HG03196 (cell line): Measurements from ENCODE around the gene FOXJ3.

ENCODE experiments used
- ATAC-seq: cut with Tn5 transposase; IDR thresholded peaks from one replicate; pipeline ENCODE4 v1.9.1; 2021; ENCODE audit not compliant: unreplicated experiment

Gene FOXJ3

GRCh38 chr1:42170779-42171621 is 164.0 kb downstream of the FOXJ3 start:
- no peak for ATAC-seq

GRCh38 chr1:42168763-42169162 is 166.3 kb downstream of the FOXJ3 start:
- ATAC-seq: no peak

DNA sequence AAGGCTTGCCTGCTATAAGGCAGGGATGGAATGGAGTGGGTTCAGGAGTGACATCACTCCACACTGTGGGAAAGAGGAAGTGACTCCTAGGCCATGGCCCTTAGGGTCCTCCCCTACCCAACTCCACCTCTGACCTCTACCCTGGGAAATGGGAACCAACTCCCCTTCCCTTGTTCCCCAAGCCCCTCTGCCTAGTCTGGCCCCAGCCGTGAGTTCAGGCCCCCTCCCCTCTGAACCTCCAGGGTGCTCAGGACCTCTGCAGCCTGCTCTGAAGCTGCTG is 166.7 kb downstream of the FOXJ3 start:
- no peak for ATAC-seq

GRCh38 chr1:42167611-42168390 is 167.2 kb downstream of the FOXJ3 start:
- no peak for ATAC-seq

- ATAC-seq: no peak
Observed at GRCh38 chr1:42165511-42166210, 169.4 kb downstream of the FOXJ3 start.

DNA sequence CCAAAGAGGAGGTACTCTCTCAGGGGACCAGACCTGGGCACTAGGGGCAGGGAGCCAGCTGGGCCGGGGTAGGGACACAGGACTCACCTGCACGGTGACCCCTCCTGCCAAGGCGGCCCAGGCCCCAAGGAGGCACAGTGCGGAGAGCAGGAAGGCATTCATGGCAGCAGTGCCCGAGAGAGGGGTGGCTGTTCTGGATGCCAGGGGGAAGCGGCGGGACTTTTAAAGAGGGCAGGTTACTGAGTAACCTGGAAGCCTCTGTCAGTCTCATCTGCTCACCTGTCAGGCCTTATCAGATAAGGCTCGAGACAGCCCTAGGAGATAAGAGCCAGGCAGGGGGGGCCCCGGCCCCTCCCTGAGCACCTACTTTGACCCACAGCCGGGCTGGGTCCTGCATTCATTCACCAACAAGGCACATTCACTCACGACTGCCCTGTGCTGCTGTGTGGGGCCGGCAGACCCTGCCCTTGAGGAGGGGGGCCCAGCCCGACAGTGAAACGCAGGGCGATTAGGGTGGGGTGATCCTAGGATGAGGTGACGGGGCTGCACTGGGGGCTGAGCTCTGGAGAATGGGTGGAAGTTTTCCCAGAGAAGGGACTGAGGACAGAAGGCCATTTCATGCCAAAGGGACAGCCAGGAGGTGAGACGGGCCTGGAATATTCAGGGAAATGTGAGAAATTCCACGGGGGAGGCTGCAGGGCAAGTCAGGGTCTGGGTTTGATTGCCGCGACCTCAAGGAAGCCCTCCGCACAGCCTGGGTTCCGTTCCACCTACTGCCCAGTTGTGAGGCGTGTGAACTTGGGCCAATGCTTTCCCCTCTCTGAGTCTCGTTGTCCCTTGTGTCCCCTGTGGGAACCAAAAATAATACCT is 170.2 kb downstream of the FOXJ3 start, which contains the start of gene GUCA2A:
Gene GUCA2A (minus strand): TSS at position 195 of the 870 bp plus-strand sequence. CDS start 33 bp downstream, at position 162.
- ATAC-seq: no peak

- no peak for ATAC-seq
Observed at GRCh38 chr1:42163536-42164503, 171.2 kb downstream of the FOXJ3 start.

GRCh38 chr1:42163114-42163513 is 171.9 kb downstream of the FOXJ3 start:
- no peak for ATAC-seq

DNA sequence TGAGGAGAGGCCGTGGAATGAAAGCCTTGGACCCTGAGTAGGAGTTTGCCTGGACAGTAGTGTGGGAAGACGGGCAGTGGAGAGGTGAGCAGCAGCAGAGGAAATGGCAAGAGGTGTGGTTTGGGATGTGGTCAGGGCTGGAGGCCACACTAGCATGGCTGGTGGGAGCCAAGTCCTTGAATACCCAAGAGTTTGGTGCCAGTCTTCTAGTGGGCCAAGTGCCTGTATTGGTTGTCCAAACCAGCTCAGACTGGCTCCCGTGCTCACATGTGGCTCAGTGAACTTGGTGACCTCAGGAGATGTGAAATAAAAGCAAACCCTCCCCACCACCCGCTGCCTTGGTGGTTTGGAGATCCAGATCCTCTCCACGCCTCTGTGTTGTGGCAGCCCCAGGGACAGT is 172.9 kb downstream of the FOXJ3 start:
- no peak for ATAC-seq

- no peak for ATAC-seq
Observed at GRCh38 chr1:42158189-42158588, 176.8 kb downstream of the FOXJ3 start.

DNA sequence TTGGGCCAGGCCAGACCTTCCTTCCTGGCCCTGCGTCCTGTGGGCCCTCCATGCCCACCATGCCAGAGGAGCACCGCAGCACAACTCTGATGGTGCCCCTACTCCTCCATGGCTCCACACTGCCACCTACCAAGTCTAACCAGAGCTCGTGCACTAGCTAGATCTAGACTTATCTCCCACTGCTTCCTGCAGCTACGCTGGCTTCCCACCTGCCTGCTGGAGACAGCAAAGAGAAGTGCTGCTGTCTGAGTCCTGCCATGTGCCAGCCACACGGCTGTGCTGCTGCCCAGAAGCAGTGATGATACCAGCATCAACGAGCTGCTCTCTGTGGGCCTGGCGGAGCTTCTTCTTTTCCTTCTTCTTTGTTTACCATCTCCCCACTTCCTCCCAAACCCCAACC is 177.4 kb downstream of the FOXJ3 start:
- no peak for ATAC-seq

DNA sequence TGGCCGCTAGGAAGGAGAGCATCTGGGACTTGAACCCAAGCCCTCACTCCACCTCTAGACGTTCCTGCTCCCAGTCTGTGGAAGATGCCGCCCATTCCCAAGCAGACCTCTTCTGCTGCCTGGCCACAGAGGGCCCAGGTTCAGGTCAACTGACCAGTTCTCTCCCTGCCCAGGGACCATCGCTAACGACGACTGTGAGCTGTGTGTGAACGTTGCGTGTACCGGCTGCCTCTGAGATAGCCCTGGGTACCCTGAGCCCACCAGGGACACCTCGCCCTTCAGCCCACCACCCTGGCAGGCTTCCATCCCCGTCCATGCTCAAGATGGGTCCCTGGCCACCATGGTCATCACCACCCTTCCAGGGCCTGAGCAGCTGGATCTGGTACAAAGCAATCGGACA is 179.7 kb downstream of the FOXJ3 start:
- ATAC-seq: no peak

DNA sequence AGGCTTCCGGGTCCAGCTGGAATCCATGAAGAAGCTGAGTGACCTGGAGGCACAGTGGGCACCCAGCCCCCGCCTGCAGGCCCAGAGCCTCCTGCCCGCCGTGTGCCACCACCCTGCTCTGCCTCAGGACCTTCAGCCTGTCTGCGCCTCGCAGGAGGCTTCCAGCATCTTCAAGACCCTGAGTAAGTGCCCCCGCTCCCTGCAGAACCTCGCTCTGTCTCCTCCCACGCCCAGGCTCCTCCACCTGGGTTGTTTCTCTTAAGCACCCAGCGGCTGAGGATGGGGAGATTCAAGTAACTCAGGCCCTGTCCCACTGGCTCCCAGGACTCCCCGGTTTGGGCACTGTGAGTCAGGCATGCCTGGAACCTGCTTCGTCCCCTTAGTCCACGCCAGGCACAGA is 180.3 kb downstream of the FOXJ3 start:
- no peak for ATAC-seq

- no peak for ATAC-seq
Observed at GRCh38 chr1:42153624-42154023, 181.4 kb downstream of the FOXJ3 start.

- ATAC-seq: no peak
Observed at GRCh38 chr1:42152907-42153600, 182.0 kb downstream of the FOXJ3 start, which contains the start of gene GUCA2B. Gene GUCA2B (plus strand): TSS chr1:42153410. CDS start chr1:42153451, 41 bp downstream.

DNA sequence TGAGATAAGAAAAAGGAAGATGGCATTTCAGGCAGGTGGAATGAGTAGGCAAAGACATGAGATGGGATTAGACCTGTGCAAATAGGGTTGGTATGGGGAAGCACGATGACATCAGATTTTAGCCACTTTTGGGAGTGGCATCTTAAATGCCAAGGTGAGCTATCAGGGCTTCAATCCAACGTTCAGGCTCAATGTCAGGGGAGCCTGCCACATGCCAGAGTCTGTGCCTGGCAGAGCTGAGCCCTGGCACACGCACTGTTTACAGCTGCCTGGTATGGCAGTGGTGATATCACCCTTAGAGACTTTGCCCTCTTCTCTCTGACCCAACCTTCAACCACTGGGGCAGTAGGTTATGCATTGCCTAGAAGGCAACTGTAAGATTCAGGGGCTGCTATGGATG is 182.9 kb downstream of the FOXJ3 start:
- ATAC-seq: no peak

GRCh38 chr1:42150651-42151050 is 184.4 kb downstream of the FOXJ3 start:
- no peak for ATAC-seq

GRCh38 chr1:42148166-42148565 is 186.9 kb downstream of the FOXJ3 start:
- ATAC-seq: no peak
